Pancreas (tissue), 10 donors: ENCODE data around the gene LOC128125822. TPM values are rescaled to one million over a fixed set of nuclear protein-coding genes. Genes with fewer than 3 reads are reported as not detected.

Experiments used
- ATAC-seq, 4 donors: fragments of 200-7000 bp; cut with Tn5 transposase; one replicate each; pipeline versions ENCODE4 v1.8.0 to v1.9.1; 2020; ENCODE audit warnings: mild to moderate bottlenecking in 4 of 4, moderate library complexity in 4 of 4
- DNase-seq, 6 donors: peaks; one replicate each; pipeline ENCODE4 v3.0.0-alpha.2; 2020
- FAIRE-seq: peaks from 2 replicates; lab custom pipeline; 2012; peaks lifted over from hg19 to GRCh38; lab: Jason Lieb, UNC
- H3K27ac ChIP-seq, 4 donors: fragments of 200-600 bp; sonication (generic); 1 replicate in 3 of 4; 2 replicates in 1 of 4; pipeline versions ENCODE4 v1.5.0 to v1.8.0; 2020
- H3K27me3 ChIP-seq, 4 donors: fragments of 200-600 bp; one replicate each; pipeline ENCODE4 v1.8.0; 2021
- H3K36me3 ChIP-seq, 3 donors: fragments of 200-600 bp; sonication (generic) in 1 of 3; one replicate each; pipeline versions ENCODE4 v1.5.0 to v1.8.0; 2020 to 2021
- H3K4me1 ChIP-seq, 3 donors: fragments of 200-600 bp; one replicate each; pipeline ENCODE4 v1.8.0; 2021
- H3K4me3 ChIP-seq, 4 donors: fragments of 200-600 bp; sonication (generic) in 2 of 4; one replicate each; pipeline versions ENCODE4 v1.5.0 to v1.8.0; 2020 to 2021
- H3K9me3 ChIP-seq, 4 donors: fragments of 200-600 bp; one replicate each; pipeline ENCODE4 v1.8.0; 2021
- WGBS, 2 donors: extraction: QIAGEN DNeasy Blood & Tissue Kit; methylation state at CpG; one replicate each; pipeline ENCODE4 v1.1.7; 2013; 5-methylcytosine and 5-hydroxymethylcytosine counted together
- intact Hi-C, 3 donors: fragments of 100-400 bp; cut with DNase I; formaldehyde crosslinking; loops; one replicate each; pipeline versions ENCODE4 v1.11.1 to v1.14.2; 2022
- polyA plus RNA-seq, 2 donors: library from polyadenylated mRNA; stranded (reverse); fragments of 200-250 nt; gene quantifications; one replicate each; pipeline ENCODE4 v1.2.3, GENCODE V29; 2013
- total RNA-seq, 6 donors: library from RNA; stranded (reverse); fragmentation: NEBNext Ultra II Directional in 4 of 6; extraction: Animal tissue kit (Norgen Biotek cat#: 25700) in 4 of 6; gene quantifications; one replicate each; pipeline versions ENCODE4 v1.2.1 to v1.2.4, GENCODE V29; 2021 to 2023
- TF ChIP-seq, protein P1 (sequence below), 4 donors: fragments of 200-600 bp; sonication (generic) in 3 of 4; IDR thresholded peaks; one replicate each; pipeline versions ENCODE4 v1.5.0 to v1.8.0; 2021; ENCODE audit warnings: antibody characterized with exemption in 4 of 4
- donor health status: healthy with polysubstance abuse.
- donor health status: DM: no; HTN: no; CAD: no; lungs with moderate emphysema.
- donor health status: DM: no; HTN: no; CAD: no.
- donor health status: control.
- donor health status: control.
- donor health status: Bipolar disorder and iron deficiency.
- donor health status: DM: yes; HTN: yes; CAD: no.
- donor health status: DM: no; HTN: no; CAD: no.
- donor health status: DM: no; HTN: no; CAD: no.
- donor health status: DM: yes; HTN: yes; CAD: no.

The LOC128125822 gene

DNA sequence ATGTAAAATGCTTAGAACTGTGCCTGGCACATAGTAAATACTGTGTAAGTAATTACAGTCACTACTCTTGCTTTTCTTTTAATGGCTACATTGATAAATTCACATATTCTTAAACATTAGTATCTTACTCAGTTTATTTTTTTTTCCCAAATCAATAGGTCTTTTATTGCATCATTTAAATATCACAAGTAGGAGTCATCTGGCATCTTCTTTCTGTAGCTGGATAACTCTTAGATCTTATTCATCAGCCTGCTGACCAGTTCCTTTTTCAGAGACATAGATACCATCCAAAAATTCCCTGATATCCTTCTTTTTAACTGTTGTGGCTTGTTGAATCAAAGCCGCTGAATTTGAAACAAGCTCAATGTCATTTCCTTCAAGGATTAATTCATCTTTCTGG lies 43.3 kb downstream of the LOC128125822 start:
- H3K36me3 ChIP-seq = no peaks in the 10 kb centered on the region
- H3K27ac ChIP-seq = no peak overlapping the region
- DNase-seq (no peak), ATAC-seq (no peak), FAIRE-seq (no peak)
- no peaks in the 10 kb centered on the region for H3K4me1 ChIP-seq
- 84 to 92% methylated on average over 1 of the region's 1 CpG for WGBS, 2 donors
- H3K9me3 ChIP-seq = no peaks in the 10 kb centered on the region
- intact Hi-C loops = no loop called here
- H3K4me3 ChIP-seq = no peak overlapping the region
- TF ChIP-seq, protein P1, sequence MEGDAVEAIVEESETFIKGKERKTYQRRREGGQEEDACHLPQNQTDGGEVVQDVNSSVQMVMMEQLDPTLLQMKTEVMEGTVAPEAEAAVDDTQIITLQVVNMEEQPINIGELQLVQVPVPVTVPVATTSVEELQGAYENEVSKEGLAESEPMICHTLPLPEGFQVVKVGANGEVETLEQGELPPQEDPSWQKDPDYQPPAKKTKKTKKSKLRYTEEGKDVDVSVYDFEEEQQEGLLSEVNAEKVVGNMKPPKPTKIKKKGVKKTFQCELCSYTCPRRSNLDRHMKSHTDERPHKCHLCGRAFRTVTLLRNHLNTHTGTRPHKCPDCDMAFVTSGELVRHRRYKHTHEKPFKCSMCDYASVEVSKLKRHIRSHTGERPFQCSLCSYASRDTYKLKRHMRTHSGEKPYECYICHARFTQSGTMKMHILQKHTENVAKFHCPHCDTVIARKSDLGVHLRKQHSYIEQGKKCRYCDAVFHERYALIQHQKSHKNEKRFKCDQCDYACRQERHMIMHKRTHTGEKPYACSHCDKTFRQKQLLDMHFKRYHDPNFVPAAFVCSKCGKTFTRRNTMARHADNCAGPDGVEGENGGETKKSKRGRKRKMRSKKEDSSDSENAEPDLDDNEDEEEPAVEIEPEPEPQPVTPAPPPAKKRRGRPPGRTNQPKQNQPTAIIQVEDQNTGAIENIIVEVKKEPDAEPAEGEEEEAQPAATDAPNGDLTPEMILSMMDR (IDR thresholded peaks at IDR 0.05) = no peak
- H3K27me3 ChIP-seq = no peaks in the 10 kb centered on the region

Other genes with a start within 250 kb of the LOC128125822 start
- 10 to 100 TPM; 24.8 to 77.8 (median 40.7) TPM for gene PTP4A1, start within 50 bp of the LOC128125822 start, total RNA-seq
- 10 to 100 TPM in 1 of 2 donors, 1 to 10 TPM in 1; 5.4 to 13.7 TPM for gene PTP4A1, start within 50 bp of the LOC128125822 start, polyA plus RNA-seq
- 10 to 100 TPM; 26.9 to 42.9 (median 31.7) TPM for gene PHF3, start 63.3 kb downstream of the LOC128125822 start, total RNA-seq
- 1 to 10 TPM; 5.4 to 9.6 TPM for gene PHF3, start 63.3 kb downstream of the LOC128125822 start, polyA plus RNA-seq